LNCaP clone FGC (cell line): Measurements from ENCODE around the gene DFFA.

Source experiments
- DNase-seq: peaks from one replicate; pipeline ENCODE4 v3.0.0-alpha.2; 2011; ENCODE audit warnings: low read depth
- H3K4me3 ChIP-seq: 2 replicates; pipeline ENCODE4 v1.5.1; 2011; ENCODE audit warnings: mild to moderate bottlenecking, low read depth, low read length, control low read depth
- CTCF ChIP-seq: IDR thresholded peaks from 2 replicates; pipeline ENCODE4 v1.5.1; 2012; ENCODE audit warnings: mild to moderate bottlenecking; ENCODE audit not compliant: control insufficient read depth, insufficient read depth; ENCODE audit errors: extremely low read depth

The DFFA gene

GRCh38 chr1:10494418-10494753, 22.1 kb upstream of the DFFA start:
- H3K4me3 ChIP-seq, result no peak overlapping the region
- no peak for TF ChIP-seq CTCF
- DNase-seq, result no peak

GRCh38 chr1:10490286-10490970, 18.1 kb upstream of the DFFA start:
- no peak for DNase-seq
- no peak for TF ChIP-seq CTCF
- no peak overlapping the region for H3K4me3 ChIP-seq

GRCh38 chr1:10489291-10490055, 17.1 kb upstream of the DFFA start:
- TF ChIP-seq CTCF, result no peak
- DNase-seq, result no peak
- H3K4me3 ChIP-seq, result no peak overlapping the region

GRCh38 chr1:10484521-10484920, 12.2 kb upstream of the DFFA start:
- H3K4me3 ChIP-seq, result no peak overlapping the region
- no peak for TF ChIP-seq CTCF
- DNase-seq, result no peak

- no peak for TF ChIP-seq CTCF
- H3K4me3 ChIP-seq, result no peak overlapping the region
- DNase-seq, result no peak
These were observed 8.3 kb upstream of the DFFA start for GRCh38 chr1:10480614-10481013.

GRCh38 chr1:10479296-10479695, 7.0 kb upstream of the DFFA start:
- no peak overlapping the region for H3K4me3 ChIP-seq
- TF ChIP-seq CTCF, result no peak
- no peak for DNase-seq
